ENCODE measurements around the gene RNU1-1.
"Not testable (repeated sequence)": the region's sequence is repeated elsewhere in the genome, so short reads cannot be mapped to it uniquely, and the experiment has no call there.

Gene RNU1-1

DNA sequence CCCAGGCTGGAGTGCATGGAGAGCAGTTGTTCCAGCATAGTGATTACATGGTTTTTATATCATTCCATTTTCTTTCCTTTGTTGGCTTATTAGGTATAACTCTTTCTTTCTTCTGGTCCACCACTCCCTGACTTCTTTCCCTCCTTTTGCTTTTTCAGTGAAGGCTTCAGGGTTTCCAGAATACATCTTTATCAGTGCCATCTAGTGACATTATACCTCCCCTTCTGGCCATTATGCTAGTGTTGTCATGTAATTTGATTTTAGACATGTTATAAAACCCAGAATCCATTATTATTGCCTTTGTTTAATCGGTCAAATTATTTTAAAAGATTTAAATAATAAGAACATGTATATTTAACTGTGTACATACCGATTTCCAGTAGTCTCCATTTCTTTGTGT is 10.6 kb downstream of the RNU1-1 start:
- no peak for DNase-seq (ENCODE audit: low read depth)
- H3K4me3 ChIP-seq (ENCODE audit: low read depth, low read length): no peak overlapping the region
- TF ChIP-seq, protein P1, sequence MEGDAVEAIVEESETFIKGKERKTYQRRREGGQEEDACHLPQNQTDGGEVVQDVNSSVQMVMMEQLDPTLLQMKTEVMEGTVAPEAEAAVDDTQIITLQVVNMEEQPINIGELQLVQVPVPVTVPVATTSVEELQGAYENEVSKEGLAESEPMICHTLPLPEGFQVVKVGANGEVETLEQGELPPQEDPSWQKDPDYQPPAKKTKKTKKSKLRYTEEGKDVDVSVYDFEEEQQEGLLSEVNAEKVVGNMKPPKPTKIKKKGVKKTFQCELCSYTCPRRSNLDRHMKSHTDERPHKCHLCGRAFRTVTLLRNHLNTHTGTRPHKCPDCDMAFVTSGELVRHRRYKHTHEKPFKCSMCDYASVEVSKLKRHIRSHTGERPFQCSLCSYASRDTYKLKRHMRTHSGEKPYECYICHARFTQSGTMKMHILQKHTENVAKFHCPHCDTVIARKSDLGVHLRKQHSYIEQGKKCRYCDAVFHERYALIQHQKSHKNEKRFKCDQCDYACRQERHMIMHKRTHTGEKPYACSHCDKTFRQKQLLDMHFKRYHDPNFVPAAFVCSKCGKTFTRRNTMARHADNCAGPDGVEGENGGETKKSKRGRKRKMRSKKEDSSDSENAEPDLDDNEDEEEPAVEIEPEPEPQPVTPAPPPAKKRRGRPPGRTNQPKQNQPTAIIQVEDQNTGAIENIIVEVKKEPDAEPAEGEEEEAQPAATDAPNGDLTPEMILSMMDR (IDR thresholded peaks at IDR 0.05; ENCODE audit: control insufficient read depth, extremely low read depth, insufficient read depth): no peak

DNA sequence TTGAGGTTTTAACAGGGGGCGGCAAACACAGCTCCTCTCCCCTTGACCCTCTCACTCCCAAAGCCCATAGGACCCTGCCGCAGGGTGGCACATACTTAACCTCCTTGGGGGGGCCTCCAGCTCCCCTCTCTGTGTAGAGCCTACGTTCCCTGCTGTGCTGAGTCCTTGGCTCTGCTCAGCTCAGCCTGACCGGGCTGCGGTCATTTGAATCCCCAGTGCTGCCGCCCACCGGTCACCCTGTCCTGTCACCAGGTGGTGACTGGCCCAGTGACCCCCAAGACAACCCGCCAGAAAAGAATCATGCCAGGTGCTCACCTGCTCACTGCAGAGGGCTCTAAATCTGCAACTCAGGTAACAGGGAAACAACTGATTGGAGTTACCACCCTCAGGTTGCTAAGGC is 12.6 kb downstream of the RNU1-1 start:
- DNase-seq (ENCODE audit: low read depth); H3K4me3 ChIP-seq (ENCODE audit: low read depth, low read length): not testable (repeated sequence)

DNA sequence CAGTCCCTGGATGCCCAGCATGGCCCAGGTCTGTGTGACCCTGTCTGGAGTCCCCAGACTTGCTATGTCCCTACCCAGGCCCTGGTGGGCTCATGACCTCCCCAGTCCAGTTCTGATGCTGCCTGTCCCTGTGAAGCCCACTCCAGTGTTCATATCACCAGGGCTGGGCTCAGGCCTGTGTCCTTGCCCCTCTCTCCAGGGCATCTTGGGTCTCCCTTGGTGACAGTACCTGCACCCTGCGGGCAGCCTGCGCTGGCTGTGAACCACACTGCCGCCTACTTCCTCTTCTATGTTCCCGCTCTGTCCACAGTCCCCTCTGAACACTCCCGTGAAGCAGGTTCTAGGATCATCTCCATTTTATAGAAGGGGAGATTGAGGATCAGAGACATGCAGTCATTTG is 13.1 kb downstream of the RNU1-1 start:
- not testable (repeated sequence) for DNase-seq (ENCODE audit: low read depth); H3K4me3 ChIP-seq (ENCODE audit: low read depth, low read length)

DNA sequence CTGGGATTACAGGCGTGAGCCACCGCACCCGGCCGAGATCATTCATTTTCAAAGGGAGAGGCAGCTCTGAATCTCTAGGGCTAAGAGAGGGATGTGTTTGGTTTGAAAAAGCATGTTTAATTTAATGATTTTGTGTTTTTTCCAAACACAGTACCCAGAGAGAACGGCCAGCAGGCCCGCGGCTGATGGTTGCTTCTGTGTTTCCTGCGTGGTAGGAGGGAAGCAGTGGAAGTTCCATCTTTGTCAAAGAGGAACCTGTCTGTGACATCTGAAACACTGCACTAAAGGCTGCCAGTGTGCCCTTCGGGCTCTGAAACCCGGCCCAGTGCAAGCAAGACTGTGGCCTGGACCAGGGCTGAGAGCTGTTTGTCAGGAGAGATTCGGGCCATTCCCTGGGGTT is 13.6 kb downstream of the RNU1-1 start:
- H3K4me3 ChIP-seq (ENCODE audit: low read depth, low read length); DNase-seq (ENCODE audit: low read depth): not testable (repeated sequence)

DNA sequence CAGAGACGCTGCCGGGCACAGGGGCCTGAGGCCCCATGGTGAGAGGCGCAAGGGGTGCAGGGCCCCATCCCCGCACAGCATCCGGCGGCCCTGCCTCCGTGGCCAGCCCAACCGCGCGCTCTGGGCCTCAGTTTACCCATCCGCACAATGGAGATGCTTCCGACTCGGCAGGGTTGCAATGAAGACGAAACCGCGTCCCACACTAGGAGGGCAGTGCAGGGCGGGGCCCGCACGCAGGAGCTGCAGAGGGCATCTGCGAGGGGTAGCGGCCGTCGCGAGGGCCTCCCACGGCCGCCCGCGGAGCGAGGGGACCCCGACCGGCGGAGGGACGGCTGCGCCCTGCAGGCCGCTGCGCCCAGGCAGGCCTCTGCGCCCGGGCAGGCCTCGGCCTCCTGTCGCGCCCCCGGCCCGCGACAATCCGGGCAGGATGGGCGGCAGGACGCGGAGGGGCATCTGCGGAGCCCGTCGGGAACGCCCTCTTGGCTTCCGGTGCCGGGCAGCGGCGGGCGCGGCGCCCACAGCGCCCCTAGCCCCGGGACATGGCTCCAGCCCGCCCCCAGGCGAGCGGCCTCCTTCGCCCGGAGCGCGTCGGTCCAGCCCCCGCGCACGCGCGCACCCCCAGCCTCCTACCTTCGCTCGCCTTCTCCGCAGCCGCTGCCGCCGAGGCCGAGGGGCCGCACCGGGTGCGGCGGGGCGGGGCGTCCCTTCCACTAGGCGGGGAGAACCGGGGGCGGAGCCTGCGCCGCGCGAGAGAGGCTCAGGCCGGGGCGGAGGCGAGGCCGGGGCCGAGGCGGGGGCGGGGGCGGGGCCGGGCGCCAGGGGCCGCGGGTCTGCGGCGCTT is 15.3 kb downstream of the RNU1-1 start:
- peak; percentile 3 for DNase-seq (ENCODE audit: low read depth)
- TF ChIP-seq, protein P1 (IDR thresholded peaks at IDR 0.05; ENCODE audit: control insufficient read depth, extremely low read depth, insufficient read depth): 0 out of 2 replicates have a peak, but pooled peaks have one; percentile 5
- peak overlapping the region; percentile 57 for H3K4me3 ChIP-seq (ENCODE audit: low read depth, low read length)

DNA sequence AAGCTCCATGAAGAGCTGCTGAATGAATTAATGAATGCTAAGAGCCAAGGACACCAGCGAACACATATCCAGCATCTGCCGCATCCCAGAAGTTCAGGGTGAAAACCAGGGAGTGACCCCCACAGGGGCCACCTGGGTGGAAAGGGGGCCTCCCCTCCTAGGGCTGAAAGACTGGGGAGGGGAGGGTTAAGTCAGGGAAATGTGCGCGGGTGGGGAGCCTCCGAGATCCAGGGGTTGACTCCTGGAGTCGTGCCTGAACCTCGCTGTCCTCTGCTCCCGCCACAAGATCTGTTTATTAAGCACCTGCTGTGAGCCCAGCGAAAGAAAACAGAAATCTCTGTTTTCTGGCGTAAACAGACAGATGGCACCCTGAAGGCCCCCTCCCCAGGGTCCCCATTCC is 16.0 kb downstream of the RNU1-1 start:
- peak overlapping the region; percentile 57 for H3K4me3 ChIP-seq (ENCODE audit: low read depth, low read length)

DNA sequence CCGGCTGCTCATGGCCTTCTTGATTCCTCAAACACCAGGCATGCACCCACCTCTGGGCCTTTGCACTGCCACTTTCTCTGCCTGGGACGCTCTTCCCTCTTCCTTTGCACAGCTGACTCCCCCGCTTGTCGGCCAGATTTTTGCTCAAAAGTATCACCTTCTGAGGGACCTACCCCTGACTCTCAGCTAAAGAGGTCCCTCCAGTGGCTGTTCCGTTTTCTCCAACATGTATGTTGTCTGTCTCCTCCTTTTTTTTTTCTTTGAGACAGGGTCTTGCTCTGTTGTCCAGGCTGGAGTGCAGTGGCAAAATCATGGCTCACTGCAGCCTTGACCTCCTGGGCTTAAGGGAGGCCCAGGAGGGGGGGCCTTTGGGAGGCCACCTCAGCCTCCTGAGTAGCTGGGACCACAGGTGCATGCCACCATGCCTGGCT is 16.6 kb downstream of the RNU1-1 start:
- H3K4me3 ChIP-seq (ENCODE audit: low read depth, low read length); DNase-seq (ENCODE audit: low read depth): not testable (repeated sequence)

More for the DNA sequence above, 16.0 kb downstream of the RNU1-1 start:
- not testable (repeated sequence) for DNase-seq (ENCODE audit: low read depth)

DNA sequence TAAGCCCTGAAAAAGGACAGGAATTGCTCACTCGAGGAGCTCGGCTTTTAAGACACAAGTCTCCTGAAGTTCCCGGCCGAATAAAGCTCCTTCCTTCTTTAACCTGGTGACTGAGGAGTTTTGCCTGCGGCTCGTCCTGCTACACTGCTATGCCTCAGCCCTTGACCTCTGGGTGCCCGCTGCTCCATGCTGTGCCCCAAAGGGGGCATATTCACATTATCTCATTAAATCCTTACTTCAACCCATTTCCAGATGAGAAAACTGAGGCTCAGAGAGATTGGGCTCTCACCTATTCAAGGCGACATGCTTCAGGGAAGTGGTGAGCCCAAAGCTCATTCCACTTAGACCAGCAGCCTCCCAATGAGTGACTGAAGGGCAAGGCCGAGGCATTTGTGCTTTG is 20.4 kb downstream of the RNU1-1 start:
- not testable (repeated sequence) for DNase-seq (ENCODE audit: low read depth); H3K4me3 ChIP-seq (ENCODE audit: low read depth, low read length)

DNA sequence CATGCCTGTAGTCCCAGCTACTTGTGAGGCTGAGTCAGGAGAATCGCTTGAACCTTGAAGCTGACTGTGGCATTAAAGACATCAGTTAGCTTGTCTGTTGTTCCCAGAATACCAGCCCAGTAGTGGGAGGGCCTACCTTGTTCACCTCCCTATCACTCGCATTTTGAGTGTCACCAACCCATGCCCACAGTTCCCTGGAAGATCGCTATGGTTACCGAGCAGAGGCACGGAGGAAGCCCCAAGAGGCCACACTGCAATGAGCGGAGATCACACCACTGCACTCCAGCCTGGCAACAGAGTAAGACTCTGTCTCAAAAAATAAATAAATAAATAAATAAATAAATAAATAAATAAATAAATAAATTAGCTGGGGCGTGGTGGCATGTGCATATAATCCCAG is 21.1 kb downstream of the RNU1-1 start:
- DNase-seq (ENCODE audit: low read depth); H3K4me3 ChIP-seq (ENCODE audit: low read depth, low read length): not testable (repeated sequence)

DNA sequence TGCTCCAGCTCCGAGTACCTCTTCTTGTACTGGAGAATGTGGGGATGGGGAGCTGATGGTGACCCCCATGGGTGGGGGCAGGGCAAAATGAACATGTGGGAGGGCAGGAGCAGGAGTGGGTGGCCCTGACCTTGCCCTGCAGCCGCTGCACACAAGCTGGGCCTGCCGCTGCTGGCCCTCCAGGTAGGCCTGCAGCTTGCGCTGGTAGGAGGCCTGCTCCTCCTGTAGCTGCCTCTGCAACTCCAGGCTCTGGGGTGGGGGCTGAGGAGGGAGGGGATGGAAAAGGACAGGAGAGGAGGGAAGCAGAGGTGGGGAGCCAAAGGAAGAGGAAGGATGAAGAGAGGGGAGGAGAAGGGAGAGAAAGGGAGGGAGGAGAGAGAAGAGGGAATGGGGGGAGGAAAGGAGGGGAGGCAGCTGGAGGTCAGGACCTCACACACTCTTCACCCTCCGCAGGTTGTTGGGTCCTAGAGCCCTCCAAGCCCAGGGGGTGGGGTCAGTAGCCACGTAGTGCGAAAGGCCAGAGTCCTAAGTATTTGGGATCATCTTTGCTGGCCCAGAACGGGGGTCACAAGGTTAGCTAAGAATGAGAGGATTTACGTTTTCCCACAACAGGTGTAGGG is 22.9 kb downstream of the RNU1-1 start:
- DNase-seq (ENCODE audit: low read depth): no peak
- TF ChIP-seq, protein P1 (IDR thresholded peaks at IDR 0.05; ENCODE audit: control insufficient read depth, extremely low read depth, insufficient read depth): no peak
- no peak overlapping the region for H3K4me3 ChIP-seq (ENCODE audit: low read depth, low read length)

DNA sequence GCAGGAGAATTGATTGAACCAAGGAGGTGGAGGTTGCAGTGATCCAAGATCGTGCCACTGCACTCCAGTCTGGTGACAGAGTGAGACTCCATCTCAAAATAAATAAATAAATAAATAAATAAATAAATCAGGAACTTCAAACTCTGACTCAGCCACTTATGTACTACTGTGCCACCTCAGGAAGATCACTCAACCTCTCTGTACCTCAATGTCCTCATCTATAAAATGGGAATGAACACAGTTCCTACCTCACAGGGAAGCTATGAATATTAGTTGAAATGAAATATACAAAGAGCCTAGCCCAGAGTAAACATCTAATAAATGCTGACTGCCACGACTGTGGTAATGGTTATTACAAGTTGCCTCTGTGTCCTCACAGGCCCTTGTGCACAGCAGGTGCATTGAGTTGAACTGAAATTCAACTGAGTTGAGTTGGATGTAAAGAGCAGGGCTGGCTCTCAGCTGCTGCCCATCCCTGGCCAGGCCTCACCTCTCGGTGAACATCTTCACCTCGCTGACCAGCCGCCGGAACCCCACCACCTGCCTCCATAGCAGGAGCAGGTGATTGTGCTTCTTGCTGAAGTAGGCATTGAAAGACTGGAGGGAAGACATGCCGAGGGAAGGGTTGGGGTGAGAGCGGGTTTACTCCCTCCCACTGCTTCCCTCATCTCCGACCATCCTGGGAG is 24.7 kb downstream of the RNU1-1 start:
- DNase-seq (ENCODE audit: low read depth); H3K4me3 ChIP-seq (ENCODE audit: low read depth, low read length): not testable (repeated sequence)

DNA sequence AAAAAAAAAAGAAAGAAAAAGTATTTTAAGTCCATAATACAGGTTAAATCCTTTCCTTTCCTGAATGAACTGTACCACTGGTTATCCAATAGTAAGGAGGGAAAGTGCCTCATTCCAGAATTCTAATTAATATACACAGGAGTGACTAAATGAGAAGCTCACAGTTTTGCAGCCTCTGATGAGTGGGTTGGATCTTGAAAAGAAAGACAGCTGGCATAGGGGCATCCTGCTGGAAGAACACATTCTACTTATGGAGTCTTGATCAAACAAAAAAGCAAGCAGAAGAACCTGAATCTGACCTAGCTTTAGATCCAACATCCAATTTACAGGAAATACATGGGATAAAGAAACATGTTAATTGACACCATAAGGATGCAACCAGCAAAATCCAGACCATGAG is 27.1 kb downstream of the RNU1-1 start:
- not testable (repeated sequence) for H3K4me3 ChIP-seq (ENCODE audit: low read depth, low read length); DNase-seq (ENCODE audit: low read depth)

DNA sequence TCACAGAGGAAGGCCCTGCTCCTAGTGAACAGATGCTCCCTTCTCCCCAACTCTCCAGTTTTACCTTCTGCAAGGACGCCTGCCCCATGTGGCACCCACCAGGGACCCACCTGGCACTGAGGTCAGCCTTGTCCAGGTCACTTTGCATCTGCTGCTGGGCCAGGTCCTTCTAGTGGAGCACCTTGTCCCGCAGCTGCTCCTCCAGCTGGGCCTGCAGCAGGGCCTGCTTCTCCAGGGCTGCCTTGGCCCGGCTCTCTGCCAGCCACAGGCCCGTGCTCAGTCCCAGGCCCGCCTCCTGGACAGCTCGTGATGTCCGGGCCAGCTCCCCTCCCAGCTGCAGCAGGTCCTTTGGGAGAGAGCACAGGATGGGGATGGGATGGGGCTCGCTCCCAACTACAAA is 27.8 kb downstream of the RNU1-1 start:
- DNase-seq (ENCODE audit: low read depth); H3K4me3 ChIP-seq (ENCODE audit: low read depth, low read length): not testable (repeated sequence)
